H4 (cell line): ENCODE measurements around the gene FBXO24. TPM values are rescaled to one million over a fixed set of nuclear protein-coding genes. Genes with fewer than 3 reads are reported as not detected.

Source experiments
- total RNA-seq: library from RNA; depleted of rRNA; stranded (reverse); fragments of >200 nt; shearing (Covaris generic); gene quantifications from 2 replicates; pipeline ENCODE4 v1.2.3, GENCODE V29; 2014; rRNA removed

Gene FBXO24
- total RNA-seq, 1 experiment from 2014 or later = 0.15 TPM

Other genes with a start within 250 kb of the FBXO24 start
- gene PILRB, start 228.2 kb upstream of the FBXO24 start, total RNA-seq = 4.4 and 4.6 TPM in 2 replicates
- 0.54 TPM in 1 of 2 replicates, not detected in the other for gene PILRA, start 212.8 kb upstream of the FBXO24 start, total RNA-seq
- 1.9 and 2.2 TPM in 2 replicates for gene ZCWPW1, start 157.6 kb upstream of the FBXO24 start, total RNA-seq
- gene MEPCE, start 156.5 kb upstream of the FBXO24 start, total RNA-seq = 25.8 and 28.5 TPM in 2 replicates
- 22.6 and 31.5 TPM in 2 replicates for gene PPP1R35, start 149.8 kb upstream of the FBXO24 start, total RNA-seq
- 0.84 and 1.0 TPM in 2 replicates for gene SPACDR, start 122.1 kb upstream of the FBXO24 start, total RNA-seq
- 19.4 and 28.2 TPM in 2 replicates for gene TSC22D4, start 107.1 kb upstream of the FBXO24 start, total RNA-seq
- not detected in 2 replicates for gene NYAP1, start 102.4 kb upstream of the FBXO24 start, total RNA-seq
- 4.9 and 7.6 TPM in 2 replicates for gene AGFG2, start 47.1 kb upstream of the FBXO24 start, total RNA-seq
- gene SAP25, start 12.4 kb upstream of the FBXO24 start, total RNA-seq = not detected in 2 replicates
- gene LRCH4, start 199 bp upstream of the FBXO24 start, total RNA-seq = 3.4 TPM in 2 replicates
- gene PCOLCE, start 16.0 kb downstream of the FBXO24 start, total RNA-seq = 123 and 180 TPM in 2 replicates
- gene MOSPD3, start 26.2 kb downstream of the FBXO24 start, total RNA-seq = 10.1 and 18.5 TPM in 2 replicates
- 0.25 TPM in 1 of 2 replicates, not detected in the other for gene TFR2, start 55.2 kb downstream of the FBXO24 start, total RNA-seq
- gene ACTL6B, start 70.1 kb downstream of the FBXO24 start, total RNA-seq = not detected in 2 replicates
- 65.0 and 67.1 TPM in 2 replicates for gene GNB2, start 87.4 kb downstream of the FBXO24 start, total RNA-seq
- gene GIGYF1, start 107.9 kb downstream of the FBXO24 start, total RNA-seq = 2.6 and 4.1 TPM in 2 replicates
- gene POP7, start 119.8 kb downstream of the FBXO24 start, total RNA-seq = 61.6 and 80.1 TPM in 2 replicates
- not detected in 2 replicates for gene EPO, start 134.1 kb downstream of the FBXO24 start, total RNA-seq
- gene ZAN, start 147.3 kb downstream of the FBXO24 start, total RNA-seq = not detected in 2 replicates
- 29.9 and 37.1 TPM in 2 replicates for gene EPHB4, start 241.2 kb downstream of the FBXO24 start, total RNA-seq